NCI-H1694 (cell line): ENCODE measurements around the gene ADPRS.
A peak's percentile ranks its signal among the peaks of the same experiment; 100 is the strongest.

Source experiments
- DNase-seq: peaks from one replicate; lab custom pipeline; 2025; lab: John Stamatoyannopoulos, UW

ADPRS gene

DNA sequence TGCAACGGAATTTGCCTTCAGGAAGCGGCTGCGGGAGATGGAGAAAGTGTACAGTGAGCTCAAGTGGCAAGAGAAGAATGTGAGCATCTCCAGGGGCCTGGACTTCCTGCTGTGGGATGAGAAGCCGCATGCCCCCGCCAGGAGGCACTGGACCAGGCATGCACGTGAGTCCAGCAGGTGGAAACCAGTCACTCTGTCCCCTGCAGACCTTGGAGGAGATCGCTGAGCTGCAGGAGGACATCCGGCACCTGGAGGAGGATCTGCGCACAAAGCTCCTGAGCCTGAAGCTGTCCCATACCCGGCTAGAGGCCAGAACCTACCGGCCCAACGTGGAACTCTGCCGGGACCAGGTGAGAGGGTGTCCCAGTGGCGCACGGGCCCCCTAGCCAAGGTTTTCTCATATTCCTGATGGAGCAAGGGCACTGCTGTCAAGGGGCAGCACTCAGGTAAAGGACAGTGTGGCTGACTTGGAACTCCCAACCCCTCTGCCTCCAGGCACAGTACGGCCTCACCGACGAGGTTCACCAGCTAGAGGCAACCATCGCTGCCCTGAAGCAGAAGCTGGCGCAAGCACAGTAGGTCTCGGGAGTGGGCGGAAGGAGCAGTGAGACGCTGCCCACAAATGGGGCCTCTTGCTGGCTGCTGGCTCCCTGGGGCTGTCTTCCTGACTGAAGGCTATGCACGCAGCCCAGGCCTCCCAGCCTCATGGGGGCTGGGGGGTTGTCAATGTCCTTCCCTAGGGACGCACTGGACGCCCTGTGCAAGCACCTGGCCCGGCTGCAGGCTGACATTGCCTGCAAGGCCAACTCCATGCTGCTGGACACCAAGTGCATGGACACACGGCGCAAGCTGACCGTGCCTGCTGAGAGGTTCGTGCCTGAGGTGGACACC, 1.2 kb upstream of the ADPRS start:
- DNase-seq: no peak

DNA sequence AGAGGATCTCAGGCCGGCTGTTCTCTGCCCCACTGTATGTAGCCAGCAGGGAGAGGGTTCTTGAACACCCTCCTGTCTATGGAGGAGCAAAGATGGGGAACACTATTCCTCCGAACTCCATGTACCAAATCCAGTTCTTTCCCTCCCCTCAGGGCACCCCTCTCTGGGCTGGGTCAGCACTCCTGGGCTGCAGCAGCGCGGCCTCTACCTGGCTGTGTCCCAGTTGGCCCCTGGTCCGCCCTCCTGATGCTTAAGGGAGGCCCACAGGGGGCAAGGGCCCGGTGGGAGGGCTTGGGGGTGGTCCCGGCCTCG, 471 bp upstream of the ADPRS start:
- DNase-seq: no peak

GRCh38 chr1:36089393-36090121, 865 bp downstream of the ADPRS start:
- DNase-seq: no peak

- DNase-seq: no peak
Measured at GRCh38 chr1:36091141-36091540, 2.4 kb downstream of the ADPRS start.

DNA sequence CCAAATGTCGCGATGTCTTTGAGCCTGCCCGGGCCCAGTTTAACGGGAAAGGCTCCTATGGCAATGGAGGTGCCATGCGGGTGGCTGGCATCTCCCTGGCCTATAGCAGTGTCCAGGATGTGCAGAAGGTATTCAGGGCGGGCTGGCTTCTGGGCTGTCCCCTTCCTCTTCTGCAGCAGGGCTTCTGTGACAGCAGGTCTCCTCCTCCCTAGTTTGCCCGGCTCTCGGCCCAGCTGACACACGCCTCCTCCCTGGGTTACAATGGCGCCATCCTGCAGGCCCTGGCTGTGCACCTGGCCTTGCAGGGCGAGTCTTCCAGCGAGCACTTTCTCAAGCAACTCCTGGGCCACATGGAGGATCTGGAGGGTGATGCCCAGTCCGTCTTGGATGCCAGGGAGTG, 3.0 kb downstream of the ADPRS start:
- no peak for DNase-seq

DNA sequence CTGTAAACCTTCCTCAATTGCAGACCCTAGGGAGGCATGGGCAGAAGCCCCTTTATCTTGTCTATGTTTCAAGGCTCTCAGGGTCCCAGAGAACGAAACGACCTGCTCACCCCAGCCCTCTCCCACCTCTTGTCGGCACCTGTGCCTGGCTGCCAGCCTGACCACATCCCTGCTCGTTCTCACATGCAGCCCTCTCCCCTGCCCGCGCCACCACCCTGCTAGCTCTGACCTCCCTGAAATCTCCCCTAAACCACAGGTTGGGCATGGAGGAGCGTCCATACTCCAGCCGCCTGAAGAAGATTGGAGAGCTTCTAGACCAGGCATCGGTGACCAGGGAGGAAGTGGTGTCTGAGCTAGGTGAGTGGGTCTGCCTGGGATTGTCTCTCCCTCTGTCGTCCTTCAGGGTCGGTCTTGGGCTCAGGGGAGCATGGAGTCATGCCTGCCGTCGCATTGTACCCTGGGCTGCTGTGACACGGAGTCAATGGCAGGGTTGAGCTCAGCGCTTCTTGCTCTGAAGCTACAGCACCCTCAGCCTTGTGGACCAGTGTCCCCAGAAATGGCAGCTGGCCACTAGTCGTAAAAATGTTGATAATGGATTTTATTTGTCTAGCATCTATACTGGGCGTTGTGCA, 3.6 kb downstream of the ADPRS start:
- DNase-seq: no peak

GRCh38 chr1:36092798-36093185, 4.1 kb downstream of the ADPRS start:
- DNase-seq: no peak

GRCh38 chr1:36093226-36093625, 4.5 kb downstream of the ADPRS start:
- peak; percentile 19 for DNase-seq

DNA sequence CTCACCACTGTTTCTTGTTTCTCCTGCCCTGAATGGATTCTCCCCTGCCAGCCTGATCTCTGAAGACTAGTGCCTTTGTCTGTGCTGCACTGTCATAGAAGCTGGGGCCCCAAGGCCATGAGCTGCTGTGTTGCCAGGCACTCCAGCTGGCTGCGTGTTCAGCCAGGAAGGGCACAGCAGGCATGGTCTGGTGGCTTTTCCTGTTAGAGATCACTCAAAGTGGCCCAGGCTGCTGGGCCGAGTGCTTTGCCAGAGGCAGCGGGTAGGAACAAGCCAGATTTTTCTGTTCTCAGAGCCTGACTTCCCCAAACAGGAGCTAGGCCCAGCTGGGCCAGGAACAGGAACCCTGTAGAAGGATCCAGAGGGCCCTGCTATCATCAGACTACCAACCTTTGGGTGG, 5.2 kb downstream of the ADPRS start:
- peak; percentile 45 for DNase-seq

DNA sequence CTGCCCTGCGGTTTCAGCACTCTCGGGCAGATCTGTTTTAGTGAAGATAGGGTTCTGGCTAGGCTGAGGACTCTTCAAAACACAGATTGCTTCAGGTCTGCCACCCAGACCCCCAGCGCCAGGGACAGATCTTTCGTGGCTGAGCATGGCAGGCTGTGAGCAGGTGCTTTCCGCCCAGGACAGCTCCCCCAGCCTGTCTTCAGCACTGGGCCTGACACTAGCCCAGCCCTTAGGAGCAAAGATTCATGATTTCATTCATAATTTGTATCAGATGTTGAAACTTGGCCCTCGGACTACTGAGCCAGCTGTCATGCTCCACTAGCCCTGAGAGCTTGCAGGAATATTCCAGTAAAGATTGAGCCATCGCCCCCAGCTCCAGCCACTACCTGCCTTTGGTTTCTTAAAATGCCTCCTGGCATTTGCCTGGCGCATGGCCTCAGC, 5.9 kb downstream of the ADPRS start:
- no peak for DNase-seq

DNA sequence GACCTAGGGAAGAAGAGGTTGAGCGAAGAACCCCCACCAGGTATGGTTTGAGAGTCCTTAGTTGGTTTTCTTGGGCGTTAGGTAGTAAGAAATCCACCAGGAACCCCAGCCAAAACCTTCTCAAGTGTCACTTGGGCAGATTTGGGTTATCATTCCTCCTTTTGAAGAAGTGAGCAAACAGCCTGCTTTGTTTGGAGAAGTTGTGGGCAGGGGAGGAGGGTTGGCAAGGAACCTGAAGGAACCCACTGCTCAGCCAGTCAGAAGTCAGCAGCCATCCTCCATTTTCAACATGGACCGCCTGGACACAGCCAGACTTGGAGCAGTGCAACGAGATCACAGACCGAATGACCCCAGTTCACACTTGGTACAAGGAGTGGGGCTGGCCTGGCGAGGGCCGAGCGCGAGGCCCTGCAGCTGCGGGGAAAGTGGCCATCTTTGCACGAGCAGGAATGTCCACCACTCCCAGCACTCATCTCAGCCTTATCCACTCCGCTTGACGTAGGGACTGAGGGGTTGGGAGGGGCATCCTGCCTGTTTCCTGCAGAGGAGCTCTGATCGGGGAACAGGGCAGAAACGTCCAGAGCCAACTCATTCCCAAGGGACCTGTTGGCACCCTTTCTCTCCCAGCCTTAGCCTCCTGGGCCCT, 7.2 kb downstream of the ADPRS start:
- no peak for DNase-seq

DNA sequence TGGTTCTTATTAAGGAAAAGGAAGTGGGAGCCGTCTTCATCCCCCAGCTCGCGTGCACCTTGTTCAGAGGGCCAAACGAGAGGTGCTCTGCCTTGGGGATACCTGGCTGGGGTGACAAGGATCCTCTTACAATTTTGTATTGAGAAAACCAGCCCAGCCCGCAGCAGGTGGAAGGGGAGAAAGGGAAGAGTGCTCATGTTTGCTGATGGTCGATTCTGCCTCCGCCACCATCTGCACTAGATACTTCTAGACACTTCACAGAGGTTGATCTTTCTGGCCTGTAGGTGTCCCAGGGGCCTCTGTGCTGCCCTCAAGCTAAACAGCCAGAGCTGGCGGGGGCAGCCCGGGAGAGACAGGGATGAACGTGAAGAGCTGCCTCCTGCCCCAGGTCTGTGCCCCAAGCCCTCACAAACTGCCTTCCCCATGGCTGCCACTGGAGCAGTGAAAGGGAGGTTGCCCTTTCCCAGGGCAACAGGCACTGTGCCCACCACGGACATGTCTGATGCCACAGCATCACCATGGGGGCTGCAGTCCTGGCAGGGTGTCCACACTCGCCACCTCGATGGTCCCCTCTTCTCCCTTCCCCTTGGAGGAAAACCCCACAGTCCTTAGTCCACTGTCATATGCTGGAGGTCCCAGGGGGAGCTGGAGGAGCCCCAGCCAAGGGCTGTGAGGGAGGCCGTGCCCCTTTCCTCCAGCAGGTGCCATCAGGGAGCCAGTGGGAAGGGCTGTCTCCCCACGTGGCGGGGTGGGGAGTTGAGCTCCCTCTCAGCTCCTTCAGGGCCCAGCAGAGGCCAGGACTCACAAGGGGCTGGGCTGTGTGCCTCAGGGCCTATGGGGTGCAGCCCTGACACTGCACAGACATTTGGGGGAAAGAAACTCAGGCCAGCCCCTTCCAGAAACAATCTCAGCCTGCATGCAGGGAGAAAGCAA, 8.1 kb downstream of the ADPRS start:
- no peak for DNase-seq

- no peak for DNase-seq
Measured at GRCh38 chr1:36097693-36098585, 9.2 kb downstream of the ADPRS start.

DNA sequence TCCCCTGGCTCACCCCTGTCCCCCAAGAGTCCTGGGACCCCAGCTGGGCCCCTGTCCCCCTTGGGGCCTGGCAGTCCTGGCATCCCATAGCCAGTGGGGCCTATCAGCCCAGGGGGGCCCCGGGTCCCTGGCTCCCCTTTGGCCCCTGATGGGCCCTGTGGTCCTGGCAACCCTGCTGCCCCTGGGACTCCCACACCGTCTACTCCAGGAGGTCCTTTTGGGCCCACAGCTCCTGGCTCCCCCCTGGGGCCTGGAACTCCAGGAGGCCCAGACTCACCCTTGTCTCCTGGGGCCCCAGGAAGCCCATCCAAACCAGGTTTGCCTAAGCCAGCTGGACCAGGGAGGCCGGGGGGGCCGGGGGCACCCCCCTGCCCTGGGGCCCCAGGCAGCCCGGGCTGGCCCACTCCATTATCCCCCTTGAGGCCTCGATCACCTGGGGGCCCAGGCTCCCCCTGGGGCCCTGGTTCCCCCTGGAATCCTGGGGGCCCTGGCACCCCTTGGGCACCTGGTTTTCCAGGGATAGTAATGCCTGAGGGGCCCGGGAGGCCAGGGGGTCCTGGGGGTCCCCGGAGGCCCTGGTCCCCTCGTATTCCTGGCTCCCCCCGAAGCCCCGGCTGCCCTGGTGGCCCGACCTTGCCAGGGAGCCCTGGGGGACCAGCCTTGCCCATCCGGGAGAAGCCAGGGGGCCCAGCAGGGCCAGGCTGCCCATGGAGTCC, 10.1 kb downstream of the ADPRS start:
- DNase-seq: no peak

DNA sequence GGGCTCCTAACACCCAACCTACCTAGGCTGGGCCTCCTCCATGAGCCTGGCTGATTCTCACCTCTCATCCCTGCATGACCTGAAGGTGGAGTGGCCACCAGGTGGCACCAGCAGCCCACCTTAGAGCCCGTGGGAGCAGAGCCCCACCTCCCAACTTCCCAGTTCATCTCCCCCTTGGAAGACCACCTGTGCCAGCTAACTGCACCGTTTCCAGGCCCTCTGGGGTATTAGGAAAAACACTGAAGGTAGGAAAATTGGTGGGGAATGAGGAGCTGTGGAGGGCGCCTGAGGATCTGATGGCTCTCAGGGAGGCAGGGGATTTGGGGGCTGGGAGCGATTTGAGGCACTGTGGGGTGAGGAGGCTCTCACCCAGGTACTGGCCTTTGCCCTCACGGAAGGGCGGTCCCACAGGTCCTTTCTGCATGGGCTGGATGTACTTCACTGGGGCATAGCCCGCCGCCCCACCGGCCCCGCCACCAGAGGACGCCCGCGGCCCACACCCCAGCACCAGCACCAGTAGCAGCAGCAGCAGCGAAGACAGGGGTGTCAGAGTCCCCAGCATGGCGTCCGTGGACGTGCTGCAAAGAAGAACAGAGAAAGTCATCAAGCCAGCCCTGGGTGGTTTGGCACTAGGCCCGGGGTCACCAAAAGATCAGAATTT, 11.1 kb downstream of the ADPRS start:
- DNase-seq: peak; percentile 76

DNA sequence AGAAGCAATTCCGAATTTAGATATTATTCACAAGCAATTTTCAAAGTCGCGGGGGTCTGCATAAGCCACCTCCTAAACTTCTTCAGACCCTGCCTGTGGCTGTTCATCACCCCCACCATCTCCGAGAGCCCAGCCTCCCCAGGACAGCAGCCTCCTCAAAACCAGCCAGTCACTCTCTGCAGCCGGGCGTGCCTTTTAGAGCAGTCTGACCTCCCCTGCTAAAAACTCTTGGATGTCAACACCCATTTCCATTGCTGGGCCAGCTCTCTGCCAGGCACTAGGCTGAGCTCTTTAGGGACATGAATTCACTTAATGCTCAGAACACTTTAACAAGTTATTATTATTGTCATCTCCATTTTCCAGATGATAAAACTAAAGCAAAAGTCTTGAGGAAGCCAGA, 11.7 kb downstream of the ADPRS start:
- no peak for DNase-seq

GRCh38 chr1:36101546-36101945, 12.9 kb downstream of the ADPRS start:
- no peak for DNase-seq

- DNase-seq: no peak
Measured at GRCh38 chr1:36106269-36106668, 17.6 kb downstream of the ADPRS start.

DNA sequence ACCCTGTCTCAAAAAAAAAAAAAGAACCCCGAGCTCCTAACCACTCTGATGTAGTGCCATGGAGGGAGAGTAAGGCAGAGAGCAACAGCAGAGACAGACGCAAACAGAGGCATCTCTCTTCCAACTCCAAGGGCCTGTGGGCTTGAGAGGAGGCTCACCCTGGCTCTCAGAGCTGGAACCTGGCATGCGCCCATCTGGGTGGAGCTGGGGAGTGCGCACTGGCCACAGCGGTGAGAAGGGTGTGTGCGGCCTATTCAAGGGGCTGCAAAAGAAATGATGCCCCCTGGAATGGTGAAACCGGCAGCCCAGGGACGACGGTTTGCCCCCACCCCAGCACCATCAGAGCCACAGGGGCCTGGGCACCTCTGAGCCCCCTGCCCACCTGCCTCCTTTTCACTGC, 18.7 kb downstream of the ADPRS start:
- DNase-seq: no peak
